ENCODE results near the gene SMYD3.

SMYD3 gene

GRCh38 chr1:246513619-246514343 lies 6.7 kb upstream of the SMYD3 start:
- no peak for DNase-seq

GRCh38 chr1:246513041-246513440 lies 6.0 kb upstream of the SMYD3 start:
- DNase-seq, result no peak

GRCh38 chr1:246512635-246513034 lies 5.6 kb upstream of the SMYD3 start:
- no peak for DNase-seq

- DNase-seq, result no peak
Measured at GRCh38 chr1:246512230-246512629, 5.2 kb upstream of the SMYD3 start.

GRCh38 chr1:246511203-246511602 lies 4.1 kb upstream of the SMYD3 start:
- no peak for DNase-seq

- no peak for DNase-seq
Measured at GRCh38 chr1:246510147-246511030, 3.3 kb upstream of the SMYD3 start.

GRCh38 chr1:246508897-246509688 lies 2.0 kb upstream of the SMYD3 start:
- DNase-seq, result no peak

- no peak for DNase-seq
Measured at GRCh38 chr1:246506367-246506673, 759 bp downstream of the SMYD3 start.

GRCh38 chr1:246503341-246503740 lies 3.7 kb downstream of the SMYD3 start:
- no peak for DNase-seq

- DNase-seq, result no peak
Measured at GRCh38 chr1:246497331-246497915, 9.7 kb downstream of the SMYD3 start.

GRCh38 chr1:246492611-246493245 lies 14.4 kb downstream of the SMYD3 start:
- DNase-seq, result peak; percentile 15

GRCh38 chr1:246491551-246492053 lies 15.5 kb downstream of the SMYD3 start:
- no peak for DNase-seq

- no peak for DNase-seq
Measured at GRCh38 chr1:246488674-246489073, 18.4 kb downstream of the SMYD3 start.

GRCh38 chr1:246483569-246483933 lies 23.5 kb downstream of the SMYD3 start:
- DNase-seq, result no peak

GRCh38 chr1:246482805-246483568 lies 24.1 kb downstream of the SMYD3 start:
- DNase-seq, result no peak

GRCh38 chr1:246479061-246479460 lies 28.0 kb downstream of the SMYD3 start:
- DNase-seq, result no peak

- DNase-seq, result no peak
Measured at GRCh38 chr1:246477634-246478033, 29.4 kb downstream of the SMYD3 start.

- DNase-seq, result no peak
Measured at GRCh38 chr1:246476771-246477170, 30.3 kb downstream of the SMYD3 start.

GRCh38 chr1:246471688-246472087 lies 35.4 kb downstream of the SMYD3 start:
- no peak for DNase-seq

- no peak for DNase-seq
Measured at GRCh38 chr1:246470585-246470984, 36.5 kb downstream of the SMYD3 start.

- no peak for DNase-seq
Measured at GRCh38 chr1:246462986-246463385, 44.1 kb downstream of the SMYD3 start.

GRCh38 chr1:246460406-246460805 lies 46.7 kb downstream of the SMYD3 start:
- DNase-seq, result no peak

All from activated CD4-positive, alpha-beta T cell treated with anti-CD3 and anti-CD28 coated beads, Interleukin-2, amount 50 U/mL, for 1 hour (primary cell).